Measurements from ENCODE around the gene STC2.

Gene STC2

DNA sequence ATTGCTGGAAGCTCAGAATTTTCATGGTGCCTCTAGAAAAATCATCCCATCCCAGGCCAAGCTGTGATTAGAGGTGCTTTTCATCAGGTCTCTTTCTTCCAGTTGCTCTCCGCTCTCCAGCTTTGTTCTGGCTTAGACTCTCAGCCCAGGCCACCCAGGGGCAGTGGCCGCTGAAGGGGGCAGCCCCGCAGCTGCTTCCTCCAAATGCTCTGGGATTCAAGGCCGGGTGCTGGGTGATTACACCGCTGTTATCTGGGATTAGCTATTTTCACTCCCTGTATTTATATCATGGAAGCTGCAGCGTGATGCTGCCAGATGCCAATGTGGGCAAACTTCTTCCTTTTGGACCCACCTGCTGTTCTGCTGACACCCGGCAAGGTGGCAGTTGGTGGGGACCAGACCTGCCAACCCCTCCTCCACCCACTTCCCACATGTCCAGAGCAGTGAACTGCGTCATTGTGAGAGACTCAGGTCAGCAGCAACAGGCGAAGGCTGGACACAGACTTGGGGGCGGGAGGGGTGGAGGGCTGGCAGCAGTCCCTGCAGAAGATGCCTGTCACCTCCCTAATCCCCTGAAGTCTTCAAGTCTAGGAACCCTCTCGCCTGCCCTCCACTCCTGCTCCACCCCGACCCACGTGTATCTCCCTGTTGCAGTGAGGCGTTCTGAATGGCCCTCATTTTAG, 59.3 kb downstream of the STC2 start:
- Histone ChIP-seq H3K36me3 (ENCODE audit: control insufficient read depth in 5 of 5, insufficient read depth in 5 of 5, low read length in 5 of 5) (no peaks in the 10 kb centered on the region), H3K27ac (ENCODE audit: low read depth, low read length) (no peak overlapping the region), H3K4me3 (ENCODE audit: low read depth in 1 of 5, low read length in 5 of 5) (no peak overlapping the region), H3K4me1 (ENCODE audit: control insufficient read depth in 5 of 5, insufficient read depth in 5 of 5, low read length in 5 of 5) (no peaks in the 10 kb centered on the region), H3K9me3 (ENCODE audit: control insufficient read depth in 5 of 5, low read length in 5 of 5) (peaks cover 0 to 9% (median 2%) of the 10 kb centered on the region in 5 donors), H3K27me3 (ENCODE audit: control insufficient read depth in 5 of 5, insufficient read depth in 4 of 5, low read length in 5 of 5) (peaks cover 5 to 14% (median 13%) of the 10 kb centered on the region in 5 donors), H3K9ac (ENCODE audit: low read length in 5 of 5) (no peak overlapping the region)

DNA sequence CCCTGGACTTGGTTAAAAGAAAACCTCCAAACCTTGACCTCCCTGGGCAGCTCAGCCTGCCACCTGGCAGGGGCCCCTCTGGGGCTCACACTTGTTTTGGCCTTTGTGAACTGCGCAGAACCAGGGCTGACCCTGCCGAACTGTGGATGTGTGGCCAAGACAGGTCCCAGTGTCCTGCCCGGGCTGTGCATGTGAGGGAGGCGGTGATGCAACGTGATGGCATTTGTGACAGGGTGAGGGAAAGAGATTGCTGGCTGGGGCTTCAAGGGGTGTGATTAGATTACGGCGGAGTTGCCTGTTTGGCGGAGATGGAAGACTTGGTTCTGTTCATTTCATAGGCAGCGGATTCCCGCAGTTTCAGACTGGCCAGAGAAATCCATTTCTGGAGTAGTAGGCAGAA, 62.8 kb downstream of the STC2 start:
- H3K4me3 ChIP-seq (ENCODE audit: low read depth in 1 of 5, low read length in 5 of 5) = no peak overlapping the region
- no peak overlapping the region for H3K9ac ChIP-seq (ENCODE audit: low read length in 5 of 5)
- H3K9me3 ChIP-seq (ENCODE audit: control insufficient read depth in 5 of 5, low read length in 5 of 5) = peaks cover 0 to 4% (median 0%) of the 10 kb centered on the region in 5 donors
- H3K27me3 ChIP-seq (ENCODE audit: control insufficient read depth in 5 of 5, insufficient read depth in 4 of 5, low read length in 5 of 5) = peaks cover 5 to 19% (median 14%) of the 10 kb centered on the region in 5 donors
- no peaks in the 10 kb centered on the region for H3K36me3 ChIP-seq (ENCODE audit: control insufficient read depth in 5 of 5, insufficient read depth in 5 of 5, low read length in 5 of 5)
- H3K4me1 ChIP-seq (ENCODE audit: control insufficient read depth in 5 of 5, insufficient read depth in 5 of 5, low read length in 5 of 5) = no peaks in the 10 kb centered on the region
- H3K27ac ChIP-seq (ENCODE audit: low read depth, low read length) = no peak overlapping the region
